ENCODE results near the gene EN2.

DNA sequence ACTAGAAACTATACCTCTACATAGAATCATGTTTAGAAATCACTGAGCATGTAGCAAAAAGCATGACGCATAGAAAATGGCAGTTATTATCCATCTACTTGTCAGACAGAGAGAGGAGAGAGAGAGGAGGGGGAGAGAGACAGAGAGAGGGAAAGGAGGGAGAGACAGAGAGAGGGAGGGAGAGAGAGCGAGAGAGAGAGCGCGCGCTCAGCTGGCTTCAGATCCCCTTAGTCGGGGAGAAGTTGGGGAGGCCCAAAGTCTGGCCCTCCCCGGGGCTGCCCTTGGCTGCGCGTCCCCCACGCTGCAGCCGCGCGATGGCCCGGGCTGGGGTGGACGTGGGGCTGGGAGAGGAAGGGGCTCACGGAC lies 51.4 kb downstream of the EN2 start:
- TF ChIP-seq CTCF (IDR thresholded peaks at IDR 0.05): no peak
- TF ChIP-seq POLR2A (IDR thresholded peaks at IDR 0.05): no peak

All from right lobe of liver (tissue), 4 donors.